ENCODE measurements around the gene TLX2.

DNA sequence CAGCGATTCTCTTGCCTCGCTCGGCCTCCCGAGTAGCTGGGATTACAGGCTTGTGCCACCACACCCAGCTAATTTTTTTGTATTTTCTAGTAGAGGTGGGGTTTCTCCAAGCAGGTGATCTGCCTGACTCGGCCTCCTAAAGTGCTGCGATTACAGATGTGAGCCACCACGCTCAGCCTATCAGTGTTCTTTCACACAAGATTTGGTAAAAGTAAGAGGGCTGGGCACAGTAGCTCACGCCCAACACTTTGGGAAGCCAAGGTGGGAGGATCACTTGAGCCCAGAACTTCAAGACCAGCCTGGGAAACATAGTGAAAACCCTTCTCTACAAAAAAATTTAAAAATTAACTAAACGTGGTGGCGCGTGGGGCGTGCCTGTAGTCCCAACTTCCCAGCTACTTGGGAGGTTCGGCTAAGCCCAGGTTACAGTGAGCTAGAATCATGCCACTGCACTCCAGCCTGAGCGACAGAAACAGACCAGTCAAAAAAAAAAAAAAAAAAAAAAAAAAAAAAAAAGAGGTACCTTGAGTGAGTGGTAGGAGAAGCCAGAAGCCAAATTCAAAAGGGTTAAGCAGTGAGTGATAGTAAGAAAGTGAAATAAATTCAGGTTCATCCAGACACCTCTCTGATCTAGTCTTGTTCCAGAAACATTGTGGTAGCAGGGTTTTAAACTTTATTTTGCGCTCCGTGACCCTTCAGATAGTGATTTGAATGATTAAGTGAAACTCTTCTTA is 42.8 kb upstream of the TLX2 start:
- TF ChIP-seq POLR2A (IDR thresholded peaks at IDR 0.05) (no peak), EP300 (IDR thresholded peaks at IDR 0.05) (no peak)
- TF ChIP-seq, protein P1, sequence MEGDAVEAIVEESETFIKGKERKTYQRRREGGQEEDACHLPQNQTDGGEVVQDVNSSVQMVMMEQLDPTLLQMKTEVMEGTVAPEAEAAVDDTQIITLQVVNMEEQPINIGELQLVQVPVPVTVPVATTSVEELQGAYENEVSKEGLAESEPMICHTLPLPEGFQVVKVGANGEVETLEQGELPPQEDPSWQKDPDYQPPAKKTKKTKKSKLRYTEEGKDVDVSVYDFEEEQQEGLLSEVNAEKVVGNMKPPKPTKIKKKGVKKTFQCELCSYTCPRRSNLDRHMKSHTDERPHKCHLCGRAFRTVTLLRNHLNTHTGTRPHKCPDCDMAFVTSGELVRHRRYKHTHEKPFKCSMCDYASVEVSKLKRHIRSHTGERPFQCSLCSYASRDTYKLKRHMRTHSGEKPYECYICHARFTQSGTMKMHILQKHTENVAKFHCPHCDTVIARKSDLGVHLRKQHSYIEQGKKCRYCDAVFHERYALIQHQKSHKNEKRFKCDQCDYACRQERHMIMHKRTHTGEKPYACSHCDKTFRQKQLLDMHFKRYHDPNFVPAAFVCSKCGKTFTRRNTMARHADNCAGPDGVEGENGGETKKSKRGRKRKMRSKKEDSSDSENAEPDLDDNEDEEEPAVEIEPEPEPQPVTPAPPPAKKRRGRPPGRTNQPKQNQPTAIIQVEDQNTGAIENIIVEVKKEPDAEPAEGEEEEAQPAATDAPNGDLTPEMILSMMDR (IDR thresholded peaks at IDR 0.05): no peak

Data from sigmoid colon (tissue), 4 donors.